ENCODE results near the gene CDC42SE2. TPM values are rescaled to one million over a fixed set of nuclear protein-coding genes. Genes with fewer than 3 reads are reported as not detected.

Gene CDC42SE2
- total RNA-seq, 6 donors from 2014 or later = 13.6 to 92.1 (median 36.5) TPM

DNA sequence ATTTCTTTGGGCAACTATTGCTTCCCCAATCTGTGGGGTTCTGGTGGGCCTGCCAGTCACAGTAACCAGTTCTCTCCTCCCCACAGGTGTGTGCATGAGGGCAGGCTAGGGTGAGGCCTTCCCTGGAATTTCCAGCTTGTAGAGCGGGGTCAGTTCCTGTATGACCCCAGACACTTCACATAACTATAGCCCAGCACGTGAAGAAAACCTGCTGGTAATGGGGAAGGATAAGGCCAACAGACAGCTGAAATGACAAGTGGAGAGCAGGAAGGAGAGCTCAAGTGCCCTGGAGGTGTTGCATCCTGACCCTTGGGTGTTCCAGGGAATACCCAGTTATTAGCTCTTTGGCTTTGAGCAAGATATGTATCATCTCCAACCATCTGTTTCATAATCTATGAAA is 142.2 kb downstream of the CDC42SE2 start:
- no peak for ATAC-seq (ENCODE audit: low FRiP score in 2 of 2)
- 82 to 88% methylated on average over 2 of the region's 2 CpGs for WGBS, 2 donors
- TF ChIP-seq, protein P1, sequence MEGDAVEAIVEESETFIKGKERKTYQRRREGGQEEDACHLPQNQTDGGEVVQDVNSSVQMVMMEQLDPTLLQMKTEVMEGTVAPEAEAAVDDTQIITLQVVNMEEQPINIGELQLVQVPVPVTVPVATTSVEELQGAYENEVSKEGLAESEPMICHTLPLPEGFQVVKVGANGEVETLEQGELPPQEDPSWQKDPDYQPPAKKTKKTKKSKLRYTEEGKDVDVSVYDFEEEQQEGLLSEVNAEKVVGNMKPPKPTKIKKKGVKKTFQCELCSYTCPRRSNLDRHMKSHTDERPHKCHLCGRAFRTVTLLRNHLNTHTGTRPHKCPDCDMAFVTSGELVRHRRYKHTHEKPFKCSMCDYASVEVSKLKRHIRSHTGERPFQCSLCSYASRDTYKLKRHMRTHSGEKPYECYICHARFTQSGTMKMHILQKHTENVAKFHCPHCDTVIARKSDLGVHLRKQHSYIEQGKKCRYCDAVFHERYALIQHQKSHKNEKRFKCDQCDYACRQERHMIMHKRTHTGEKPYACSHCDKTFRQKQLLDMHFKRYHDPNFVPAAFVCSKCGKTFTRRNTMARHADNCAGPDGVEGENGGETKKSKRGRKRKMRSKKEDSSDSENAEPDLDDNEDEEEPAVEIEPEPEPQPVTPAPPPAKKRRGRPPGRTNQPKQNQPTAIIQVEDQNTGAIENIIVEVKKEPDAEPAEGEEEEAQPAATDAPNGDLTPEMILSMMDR (IDR thresholded peaks at IDR 0.05) = no peak
- TF ChIP-seq POLR2A (IDR thresholded peaks at IDR 0.05) (no peak), POLR2AphosphoS5 (IDR thresholded peaks at IDR 0.05) (no peak), EP300 (IDR thresholded peaks at IDR 0.05) (no peak)
- Histone ChIP-seq H3K9me3 (no peaks in the 10 kb centered on the region), H3K36me3 (peaks cover 0 to 26% (median 8%) of the 10 kb centered on the region in 4 donors), H3K4me1 (no peaks in the 10 kb centered on the region), H3K27ac (no peak overlapping the region), H3K4me3 (no peak overlapping the region), H3K27me3 (no peaks in the 10 kb centered on the region)
- DNase-seq = no peak

DNA sequence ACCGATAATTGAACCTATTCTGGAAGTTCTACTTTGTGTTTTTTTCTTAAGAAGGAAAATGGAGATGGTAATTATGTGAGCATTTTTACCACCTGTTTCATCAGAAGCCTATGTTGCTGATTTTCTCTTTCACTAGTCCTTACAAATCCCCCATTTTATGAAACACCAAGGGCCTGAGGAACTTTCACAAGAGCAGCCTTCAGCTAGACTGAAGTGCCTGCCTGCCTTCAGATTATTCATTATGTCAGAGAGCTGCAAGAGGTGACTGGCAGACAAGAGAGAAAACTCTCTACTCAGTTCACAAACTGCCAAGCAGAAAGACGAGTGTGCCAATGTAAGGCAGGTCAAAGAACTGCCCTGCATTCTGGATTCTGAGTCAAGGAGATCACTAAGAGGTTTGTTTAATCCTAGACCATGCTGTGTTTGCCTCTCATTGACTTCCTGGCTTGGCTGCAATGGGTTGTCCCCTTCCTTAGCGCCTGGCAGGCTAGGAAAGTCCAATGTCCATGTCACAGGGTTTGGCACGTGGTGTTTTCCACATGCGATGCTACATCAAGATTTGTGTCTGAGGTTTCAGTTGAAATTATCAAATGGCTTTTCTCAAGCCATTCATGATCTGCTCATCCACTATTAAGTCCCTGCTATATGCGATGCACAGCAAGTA is 143.3 kb downstream of the CDC42SE2 start:
- Histone ChIP-seq H3K27me3 (no peaks in the 10 kb centered on the region), H3K36me3 (peaks cover 0 to 26% (median 8%) of the 10 kb centered on the region in 4 donors), H3K4me3 (no peak overlapping the region), H3K27ac (no peak overlapping the region), H3K9me3 (no peaks in the 10 kb centered on the region), H3K4me1 (no peaks in the 10 kb centered on the region)
- TF ChIP-seq POLR2AphosphoS5 (IDR thresholded peaks at IDR 0.05) (no peak), POLR2A (IDR thresholded peaks at IDR 0.05) (no peak), EP300 (IDR thresholded peaks at IDR 0.05) (no peak)
- TF ChIP-seq, protein P1 (IDR thresholded peaks at IDR 0.05) = no peak
- WGBS, 2 donors = 76 to 94% methylated on average over 6 of the region's 6 CpGs
- ATAC-seq (ENCODE audit: low FRiP score in 2 of 2) = no peak
- DNase-seq = no peak

DNA sequence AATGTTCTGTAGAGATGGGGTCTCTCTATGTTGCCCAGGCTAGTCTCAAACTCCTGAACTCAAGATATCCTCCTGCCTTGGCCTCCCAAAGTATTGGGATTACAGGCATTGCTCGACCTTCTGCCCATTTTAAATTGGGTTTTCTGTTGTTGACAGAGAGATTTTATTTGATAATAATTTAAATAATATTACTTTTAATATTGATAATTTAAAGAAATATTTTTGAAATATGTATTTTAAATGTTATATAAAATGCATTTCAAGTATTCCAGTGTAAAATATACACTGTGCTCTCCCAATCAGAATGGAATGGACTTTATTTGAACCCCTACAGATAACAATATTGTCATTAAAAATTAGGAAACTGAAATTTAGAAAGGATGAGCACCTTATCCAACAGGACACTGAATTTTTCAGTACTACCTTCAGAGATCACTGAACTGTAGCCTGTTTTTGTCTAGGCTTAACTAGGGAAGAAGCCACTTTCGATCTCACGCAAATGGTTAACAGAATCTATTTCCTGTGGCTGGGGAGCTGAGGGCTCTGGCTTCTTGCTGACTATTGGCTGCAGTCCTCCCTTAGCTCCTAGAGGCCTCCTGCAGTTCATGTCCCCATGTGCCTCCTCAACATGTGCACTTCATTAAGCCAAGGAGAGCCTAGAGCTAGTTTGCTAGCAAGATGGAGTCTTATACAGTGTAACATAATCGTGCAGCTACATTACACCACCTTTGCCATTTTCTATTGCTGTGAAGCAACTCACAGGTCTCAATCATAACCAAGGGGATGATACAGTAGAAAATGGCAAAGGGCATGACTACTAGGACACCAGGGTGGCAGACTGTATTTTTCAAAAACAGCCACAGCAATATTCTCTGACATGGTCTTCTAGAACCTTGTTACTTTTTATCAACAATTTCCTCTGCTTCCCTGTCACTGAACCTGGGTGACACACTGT is 150.0 kb downstream of the CDC42SE2 start:
- TF ChIP-seq EP300 (IDR thresholded peaks at IDR 0.05) (no peak), POLR2A (IDR thresholded peaks at IDR 0.05) (no peak), POLR2AphosphoS5 (IDR thresholded peaks at IDR 0.05) (no peak)
- TF ChIP-seq, protein P1 (IDR thresholded peaks at IDR 0.05) = no peak
- no peak for ATAC-seq (ENCODE audit: low FRiP score in 2 of 2)
- no peak for DNase-seq
- H3K4me3 ChIP-seq = no peak overlapping the region
- no peaks in the 10 kb centered on the region for H3K27me3 ChIP-seq
- H3K9me3 ChIP-seq = no peaks in the 10 kb centered on the region
- 79 to 80% methylated on average over 4 of the region's 4 CpGs for WGBS, 2 donors
- H3K27ac ChIP-seq = no peak overlapping the region
- H3K36me3 ChIP-seq = peaks cover 0 to 4% (median 0%) of the 10 kb centered on the region in 4 donors
- H3K4me1 ChIP-seq = no peaks in the 10 kb centered on the region

DNA sequence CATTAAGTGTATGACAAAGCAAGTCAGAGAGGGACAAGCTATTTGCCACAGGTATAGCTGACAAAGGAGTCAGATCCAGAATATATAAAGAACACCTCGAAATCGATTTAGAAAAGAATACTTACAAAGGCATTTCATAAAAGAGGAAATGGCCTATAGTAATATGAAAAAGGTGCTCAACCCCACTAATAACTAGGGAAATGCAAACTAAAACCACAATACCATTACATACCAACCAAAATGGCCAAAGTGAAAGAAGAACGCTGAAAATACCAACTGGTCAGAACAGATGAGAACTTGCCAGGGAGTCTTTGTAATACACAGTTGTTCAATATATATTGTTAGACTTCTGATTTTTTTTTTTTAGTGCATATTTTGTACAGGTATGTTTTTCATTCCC is 152.9 kb downstream of the CDC42SE2 start:
- TF ChIP-seq POLR2AphosphoS5 (IDR thresholded peaks at IDR 0.05) = no peak
- no peak for TF ChIP-seq EP300 (IDR thresholded peaks at IDR 0.05)
- TF ChIP-seq, protein P1 (IDR thresholded peaks at IDR 0.05) = no peak
- no peak for TF ChIP-seq POLR2A (IDR thresholded peaks at IDR 0.05)
- Histone ChIP-seq H3K36me3 (peaks cover 0 to 5% (median 5%) of the 10 kb centered on the region in 4 donors), H3K27me3 (no peaks in the 10 kb centered on the region), H3K4me1 (no peaks in the 10 kb centered on the region), H3K27ac (no peak overlapping the region), H3K9me3 (no peaks in the 10 kb centered on the region), H3K4me3 (no peak overlapping the region)
- WGBS, 2 donors = 54 to 66% methylated on average over 3 of the region's 3 CpGs
- DNase-seq (no peak), ATAC-seq (ENCODE audit: low FRiP score in 2 of 2) (no peak)
